Prostate gland (tissue), 2 donors: ENCODE data around the gene MKLN1. TPM values are rescaled to one million over a fixed set of nuclear protein-coding genes. Genes with fewer than 3 reads are reported as not detected.
A peak's percentile ranks its signal among the peaks of the same experiment; 100 is the strongest.
"Not testable (repeated sequence)": the region's sequence is repeated elsewhere in the genome, so short reads cannot be mapped to it uniquely, and the experiment has no call there.

ENCODE experiments used
- DNase-seq: peaks from one replicate; pipeline ENCODE4 v3.0.0-alpha.2; 2019; ENCODE audit warnings: low spot score
- H3K27ac ChIP-seq, 2 donors: fragments of 200-600 bp; sonication (generic); 2 replicates each; pipeline ENCODE4 v1.5.1; 2017 to 2019
- H3K27me3 ChIP-seq: fragments of 200-600 bp; sonication (generic); replicated peaks from 2 replicates; pipeline ENCODE4 v1.5.1; 2019; ENCODE audit not compliant: insufficient read depth
- H3K36me3 ChIP-seq, 2 donors: fragments of 200-600 bp; sonication (generic); 1 replicate in 1 of 2; 2 replicates in 1 of 2; pipeline versions ENCODE4 v1.5.1 to v1.8.1; 2017 to 2019
- H3K4me1 ChIP-seq: fragments of 200-600 bp; sonication (generic); replicated peaks from 2 replicates; pipeline ENCODE4 v1.5.1; 2019
- H3K4me3 ChIP-seq, 2 donors: fragments of 200-600 bp; sonication (generic); 2 replicates each; pipeline ENCODE4 v1.5.1; 2017 to 2019
- H3K9me3 ChIP-seq: fragments of 200-600 bp; sonication (generic); 2 replicates; pipeline ENCODE4 v1.5.1; 2017
- CTCF ChIP-seq, 4 experiments: fragments of 200-600 bp in 2 of 4; fragments of 450-650 bp in 2 of 4; sonication (generic) in 2 of 4; IDR thresholded peaks; 1 replicate in 3 of 4; 2 replicates in 1 of 4; pipeline ENCODE4 v1.5.1; 2016 to 2019; ENCODE audit warnings: antibody characterized with exemption in 4 of 4, mild to moderate bottlenecking in 2 of 4, moderate library complexity in 2 of 4
- POLR2A ChIP-seq: fragments of 450-650 bp; IDR thresholded peaks from one replicate; pipeline ENCODE4 v1.6.1; 2016; ENCODE audit warnings: antibody characterized with exemption, mild to moderate bottlenecking
- POLR2AphosphoS5 ChIP-seq: sonication (generic); formaldehyde crosslinking; IDR thresholded peaks from one replicate; pipeline ENCODE4 v1.6.1; 2017; ENCODE audit warnings: antibody characterized with exemption
- WGBS: methylation state at CpG from one replicate; pipeline ENCODE4 v1.1.5; 2018; 5-methylcytosine and 5-hydroxymethylcytosine counted together
- intact Hi-C: fragments of 100-400 bp; cut with DNase I; formaldehyde crosslinking; loops from one replicate; pipeline ENCODE4 v1.14.2; 2022
- total RNA-seq, 2 donors: library from RNA; depleted of rRNA; stranded (reverse); fragments of >200 nt; gene quantifications; one replicate each; pipeline ENCODE4 v1.1.0, GENCODE V29; 2016

The MKLN1 gene
- total RNA-seq, 2 donors from 2014 or later, result 53.1 to 58.1 TPM

- no peaks in the 10 kb centered on the region for H3K27me3 ChIP-seq
- no peaks in the 10 kb centered on the region for H3K36me3 ChIP-seq
- DNase-seq, result no peak
- H3K4me1 ChIP-seq, result no peaks in the 10 kb centered on the region
- H3K4me3 ChIP-seq, result no peak overlapping the region
- intact Hi-C loops, result loop anchor here (10.0 kb wide), 1 partner anchor 530 kb away; no protein-coding TSS in a partner anchor
- H3K9me3 ChIP-seq, result no peaks in the 10 kb centered on the region
- H3K27ac ChIP-seq, result peak overlapping the region; percentile 29 to 45
- TF ChIP-seq POLR2AphosphoS5 (peak; percentile 13), POLR2A (no peak), CTCF (IDR thresholded peaks at IDR 0.05) (peak in 3 of 4 experiments; percentile 46 to 79 (median 69))
- WGBS, result 71% methylated on average over 5 of the region's 5 CpGs
Measured at GRCh38 chr7:131424219-131424822, 96.6 kb downstream of the MKLN1 start.

GRCh38 chr7:131425992-131426391, 98.3 kb downstream of the MKLN1 start:
- Histone ChIP-seq H3K4me1 (peaks cover 1% of the 10 kb centered on the region), H3K27me3 (no peaks in the 10 kb centered on the region), H3K36me3 (no peaks in the 10 kb centered on the region), H3K4me3 (no peak overlapping the region), H3K27ac (peak overlapping the region; percentile 20 to 45), H3K9me3 (no peaks in the 10 kb centered on the region)
- peak; percentile 61 for TF ChIP-seq POLR2AphosphoS5
- TF ChIP-seq POLR2A, result no peak
- no peak for TF ChIP-seq CTCF (IDR thresholded peaks at IDR 0.05)
- intact Hi-C loops, result loop anchor here (5.0 to 10.0 kb wide), 2 partner anchors 319 to 531 kb away; no protein-coding TSS in a partner anchor
- no peak for DNase-seq
- WGBS, result 17% methylated on average over 3 of the region's 3 CpGs

GRCh38 chr7:131430826-131431225, 103.2 kb downstream of the MKLN1 start:
- H3K27ac ChIP-seq, result peak overlapping the region; percentile 41 to 49
- 74% methylated on average over 7 of the region's 7 CpGs for WGBS

GRCh38 chr7:131431289-131431688, 103.6 kb downstream of the MKLN1 start:
- intact Hi-C loops, result no loop called here
- Histone ChIP-seq H3K27me3 (no peaks in the 10 kb centered on the region), H3K27ac (peak overlapping the region; percentile 41 to 49), H3K36me3 (no peaks in the 10 kb centered on the region), H3K4me3 (no peak overlapping the region), H3K4me1 (peaks cover 4% of the 10 kb centered on the region), H3K9me3 (no peaks in the 10 kb centered on the region)
- peak; percentile 88 for DNase-seq
- 25% methylated on average over 3 of the region's 3 CpGs for WGBS
- no peak for TF ChIP-seq POLR2A
- TF ChIP-seq POLR2AphosphoS5, result peak; percentile 88

More at GRCh38 chr7:131430826-131431225, 103.2 kb downstream of the MKLN1 start:
- H3K36me3 ChIP-seq, DNase-seq, H3K4me1 ChIP-seq, H3K4me3 ChIP-seq, H3K9me3 ChIP-seq, H3K27me3 ChIP-seq, intact Hi-C loops: not testable (repeated sequence)

- no peaks in the 10 kb centered on the region for H3K36me3 ChIP-seq
- 44% methylated on average over 3 of the region's 3 CpGs for WGBS
- H3K27ac ChIP-seq, result no peak overlapping the region
- no peak for TF ChIP-seq POLR2A
- intact Hi-C loops, result no loop called here
- H3K4me1 ChIP-seq, result peaks cover 4% of the 10 kb centered on the region
- no peak for DNase-seq
- H3K27me3 ChIP-seq, result no peaks in the 10 kb centered on the region
- H3K4me3 ChIP-seq, result no peak overlapping the region
- H3K9me3 ChIP-seq, result no peaks in the 10 kb centered on the region
Measured at GRCh38 chr7:131431756-131432155, 104.1 kb downstream of the MKLN1 start.

GRCh38 chr7:131436384-131436783, 108.7 kb downstream of the MKLN1 start:
- intact Hi-C loops, result no loop called here
- 89% methylated on average over 3 of the region's 3 CpGs for WGBS
- Histone ChIP-seq H3K27ac (no peak overlapping the region), H3K4me3 (no peak overlapping the region), H3K27me3 (no peaks in the 10 kb centered on the region), H3K4me1 (no peaks in the 10 kb centered on the region), H3K9me3 (no peaks in the 10 kb centered on the region), H3K36me3 (no peaks in the 10 kb centered on the region)
- DNase-seq, result no peak
- TF ChIP-seq CTCF (IDR thresholded peaks at IDR 0.05), result no peak
- TF ChIP-seq POLR2A, result no peak
- no peak for TF ChIP-seq POLR2AphosphoS5
